ENCODE data around the gene DMRTB1. TPM values are rescaled to one million over a fixed set of nuclear protein-coding genes. Genes with fewer than 3 reads are reported as not detected.

The DMRTB1 gene
- total and polyA plus RNA-seq, 9 of the 15 experiments (the other 6 are each of a cell fraction or from before 2014, with no cell fraction given): 0.06 to 0.35 (median 0.13) TPM; not detected in 3

DNA sequence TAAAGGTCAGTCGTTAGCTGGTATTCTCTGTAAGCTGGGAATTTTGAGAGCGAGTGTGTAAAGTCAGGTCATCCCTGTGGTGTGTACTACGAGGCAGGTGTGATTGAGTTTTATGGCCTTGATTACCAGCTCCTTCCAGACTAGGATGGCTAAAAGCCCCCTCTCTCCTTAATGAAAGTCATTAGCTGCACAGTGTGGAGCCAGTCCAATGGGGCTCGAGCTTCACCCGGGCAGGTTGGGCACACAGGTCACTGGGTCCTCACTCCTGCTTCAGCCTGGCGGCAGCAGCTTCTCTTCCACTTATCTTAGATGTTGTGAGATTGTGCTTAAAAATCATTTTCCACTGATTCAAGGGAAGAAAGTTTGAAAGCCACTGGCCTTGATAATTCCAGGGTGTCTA lies 3.0 kb downstream of the DMRTB1 start:
- H3K79me2 ChIP-seq (ENCODE audit: control insufficient read depth, insufficient read depth, low read length): no peaks in the 10 kb centered on the region
- FAIRE-seq (no peak), DNase-seq (ENCODE audit: extremely low read depth in 1 of 4, low spot score in 3 of 4) (no peak), ATAC-seq (no peak)
- TF ChIP-seq DDX20 (tag; IDR thresholded peaks at IDR 0.05; ENCODE audit: low read depth): no peak
- no peak for TF ChIP-seq ZSCAN29 (IDR thresholded peaks at IDR 0.05)
- TF ChIP-seq EHMT2 (IDR thresholded peaks at IDR 0.05): no peak
- intact Hi-C loops (cut with micrococcal nuclease): no loop called here
- ChIA-PET POLR2A (no interaction called here), CTCF (ENCODE audit: low intra/inter-chr PET ratio) (no interaction called here)
- no peak overlapping the region for H3K27ac ChIP-seq (ENCODE audit: extremely low read depth, low read depth, low read length)
- H3K4me2 ChIP-seq (ENCODE audit: insufficient read depth, low read length): no peak overlapping the region
- H3K9me3 ChIP-seq (replicated peaks; ENCODE audit: control insufficient read depth, insufficient read depth, low read depth, low read length): 0 out of 2 replicates have a peak, but pooled peaks cover 2% of the 10 kb centered on the region
- no peaks in the 10 kb centered on the region for H3K9me1 ChIP-seq (ENCODE audit: control insufficient read depth, insufficient read depth, low read length)
- WGBS (ENCODE audit: insufficient coverage, low coverage, missing lambda C conversion rate): 6% methylated on average over 6 of the region's 6 CpGs
- H4K20me1 ChIP-seq (replicated peaks; ENCODE audit: control insufficient read depth, insufficient read depth, low read length): no peaks in the 10 kb centered on the region
- no peak overlapping the region for H3K9ac ChIP-seq (ENCODE audit: insufficient read depth in 1 of 2, low read depth in 2 of 2, low read length in 2 of 2)
- peaks cover 14 to 63% of the 10 kb centered on the region in 2 experiments; a peak in 3 of 5 replicates for H3K27me3 ChIP-seq (ENCODE audit: control insufficient read depth in 2 of 2, insufficient read depth in 2 of 2, low read length in 2 of 2)
- peaks cover 0 to 20% of the 10 kb centered on the region in 2 experiments; a peak in 3 of 5 replicates for H3K4me1 ChIP-seq (replicated peaks in 1 of 2; ENCODE audit: control insufficient read depth in 2 of 2, insufficient read depth in 2 of 2, low read length in 2 of 2)
- BruUV-seq (replicated peaks): no TSS peak
- no peak overlapping the region for H2AFZ ChIP-seq (ENCODE audit: low read depth, low read length)
- in situ Hi-C loops (cut with MboI): no loop called here
- H3K4me3 ChIP-seq: no peak overlapping the region
- H3K36me3 ChIP-seq (ENCODE audit: control insufficient read depth, insufficient read depth, low read length): no peaks in the 10 kb centered on the region

GRCh38 chr1:53462769-53463501 lies 3.7 kb downstream of the DMRTB1 start:
- Histone ChIP-seq H3K9me3 (replicated peaks; ENCODE audit: control insufficient read depth, insufficient read depth, low read depth, low read length) (0 out of 2 replicates have a peak, but pooled peaks cover 2% of the 10 kb centered on the region), H3K4me1 (replicated peaks in 1 of 2; ENCODE audit: control insufficient read depth in 2 of 2, insufficient read depth in 2 of 2, low read length in 2 of 2) (peaks cover 0 to 20% of the 10 kb centered on the region in 2 experiments; a peak in 3 of 5 replicates), H3K79me2 (ENCODE audit: control insufficient read depth, insufficient read depth, low read length) (no peaks in the 10 kb centered on the region), H3K4me3 (no peak overlapping the region), H3K36me3 (ENCODE audit: control insufficient read depth, insufficient read depth, low read length) (no peaks in the 10 kb centered on the region), H3K27ac (ENCODE audit: extremely low read depth, low read depth, low read length) (no peak overlapping the region), H3K9me1 (ENCODE audit: control insufficient read depth, insufficient read depth, low read length) (no peaks in the 10 kb centered on the region), H2AFZ (ENCODE audit: low read depth, low read length) (no peak overlapping the region), H3K27me3 (ENCODE audit: control insufficient read depth in 2 of 2, insufficient read depth in 2 of 2, low read length in 2 of 2) (peaks cover 14 to 64% of the 10 kb centered on the region in 2 experiments; a peak in 3 of 5 replicates), H3K9ac (ENCODE audit: insufficient read depth in 1 of 2, low read depth in 2 of 2, low read length in 2 of 2) (no peak overlapping the region), H3K4me2 (ENCODE audit: insufficient read depth, low read length) (no peak overlapping the region), H4K20me1 (replicated peaks; ENCODE audit: control insufficient read depth, insufficient read depth, low read length) (no peaks in the 10 kb centered on the region)
- FAIRE-seq (no peak), ATAC-seq (no peak), DNase-seq (ENCODE audit: extremely low read depth in 1 of 4, low spot score in 3 of 4) (no peak)
- in situ Hi-C loops (cut with MboI): no loop called here
- BruUV-seq (replicated peaks): no TSS peak
- intact Hi-C loops (cut with micrococcal nuclease): no loop called here
- 1% methylated on average over 11 of the region's 11 CpGs for WGBS (ENCODE audit: insufficient coverage, low coverage, missing lambda C conversion rate)
- ChIA-PET POLR2A (interaction anchor here (0.7 to 1.1 kb wide), 2 partner anchors 11 to 178 kb away, joined by 3 to 4 read pairs; no protein-coding TSS in a partner anchor), CTCF (ENCODE audit: low intra/inter-chr PET ratio) (no interaction called here)
- no peak for TF ChIP-seq CBX8 (IDR thresholded peaks at IDR 0.05; ENCODE audit: borderline replicate concordance, extremely low read depth, low read depth, low read length, poor library complexity, severe bottlenecking)
- peak; percentile 34; the same call in 1 of the 2 replicates for TF ChIP-seq RAD51 (IDR thresholded peaks at IDR 0.05; ENCODE audit: borderline replicate concordance, low read depth)
- TF ChIP-seq ZBTB9 (CRISPR knock-in tag; IDR thresholded peaks at IDR 0.05): no peak
- TF ChIP-seq GTF2F1 (IDR thresholded peaks at IDR 0.05; ENCODE audit: low read depth, low read length): no peak
- peak; percentile 77 for TF ChIP-seq PKNOX1 (IDR thresholded peaks at IDR 0.05)
- TF ChIP-seq USF2 (CRISPR knock-in tag; IDR thresholded peaks at IDR 0.05): peak; percentile 67
- no peak for TF ChIP-seq PCBP2 (IDR thresholded peaks at IDR 0.05; ENCODE audit: low read depth, low read length, poor library complexity, severe bottlenecking)

All from K562 (cell line).